ENCODE results near the gene MOB3B.

MOB3B gene

DNA sequence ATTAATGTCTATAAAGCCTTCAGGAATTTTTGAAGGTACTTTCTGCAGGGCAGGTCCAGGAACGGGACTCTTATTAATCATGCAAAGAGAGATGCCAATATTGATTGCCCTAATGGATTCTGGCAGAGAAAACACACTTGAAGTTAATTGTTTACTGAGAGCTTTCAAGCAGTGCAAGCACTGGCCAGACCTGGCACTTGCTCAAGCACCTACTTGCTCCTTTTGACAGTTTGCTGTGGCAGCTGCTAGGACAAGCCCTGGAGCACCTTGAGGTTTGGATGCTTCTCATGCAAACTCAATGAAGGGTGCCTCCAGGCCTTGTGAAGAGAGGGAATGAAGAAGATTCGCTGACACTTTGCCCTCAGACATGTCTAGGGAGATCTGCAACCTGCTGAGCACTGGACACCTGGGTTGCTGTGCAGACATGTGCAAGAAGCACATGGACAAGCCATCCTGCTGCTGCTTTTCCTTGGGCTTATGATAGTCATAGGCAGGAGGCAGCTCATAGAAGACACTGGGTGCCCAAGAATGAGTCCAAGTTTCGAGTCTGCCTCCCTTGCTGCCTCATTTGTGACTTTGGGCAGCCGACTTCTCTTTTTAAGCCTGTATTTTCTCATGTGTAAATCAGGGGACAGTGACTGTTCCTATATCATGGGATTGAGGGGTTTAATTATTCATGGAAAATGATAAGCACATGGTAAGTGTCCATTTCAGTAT is 143.8 kb downstream of the MOB3B start:
- no peak for DNase-seq

DNA sequence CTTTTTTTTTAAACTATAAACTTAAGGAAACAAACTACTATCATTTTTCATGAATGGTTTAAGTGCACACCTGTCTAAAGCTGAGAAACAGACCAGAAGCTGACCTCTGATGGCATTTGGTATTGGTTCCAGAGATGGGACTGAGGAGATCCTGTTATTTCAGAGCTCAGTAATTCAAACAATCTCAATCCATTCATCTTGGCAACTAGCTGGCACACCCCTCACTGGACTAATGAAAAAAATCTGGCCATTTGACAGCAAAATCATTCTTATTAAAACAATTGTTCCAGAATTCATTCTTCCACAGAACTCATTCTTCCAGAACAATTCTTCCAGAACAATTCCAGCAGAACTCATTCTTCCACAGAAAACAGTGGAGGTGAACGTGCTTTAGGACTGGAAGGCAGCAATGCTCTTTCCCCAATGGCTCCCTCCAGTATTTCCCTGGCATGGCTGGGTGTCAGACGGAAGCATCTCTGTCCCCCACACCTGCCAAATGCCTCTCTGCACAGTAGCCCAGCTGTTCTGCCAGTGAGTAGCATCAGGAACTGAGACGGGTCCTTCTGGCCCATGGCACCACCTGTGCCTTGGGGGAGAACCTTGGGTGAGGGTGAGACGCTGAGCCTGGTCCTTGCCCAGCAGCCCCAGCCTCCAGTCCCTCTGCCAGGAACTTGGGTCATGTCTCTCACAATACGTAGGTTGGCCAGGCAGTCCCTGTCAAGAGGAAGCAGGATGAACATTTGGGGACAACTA is 145.2 kb downstream of the MOB3B start:
- DNase-seq, result no peak

DNA sequence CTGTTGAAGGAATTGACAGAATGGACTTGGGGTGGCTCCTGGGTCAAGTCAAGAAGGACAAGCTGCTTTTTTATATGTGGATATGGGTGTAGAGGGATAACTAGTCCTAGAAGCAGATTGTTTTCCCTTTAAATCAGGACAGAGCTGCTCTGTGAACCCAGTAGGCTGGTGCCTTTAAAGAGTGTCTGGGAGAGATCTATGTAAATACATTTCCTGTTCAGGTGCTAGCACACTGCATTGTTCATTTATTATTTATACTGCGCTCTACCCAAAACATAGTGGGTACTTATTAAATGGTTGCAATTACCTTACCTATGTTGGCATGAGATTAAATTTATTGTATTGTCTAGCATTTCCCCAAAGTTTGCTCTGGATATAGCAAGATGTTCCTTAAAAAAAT is 146.1 kb downstream of the MOB3B start:
- no peak for DNase-seq

- no peak for DNase-seq
These were observed 146.6 kb downstream of the MOB3B start for GRCh38 chr9:27382975-27383374.

DNA sequence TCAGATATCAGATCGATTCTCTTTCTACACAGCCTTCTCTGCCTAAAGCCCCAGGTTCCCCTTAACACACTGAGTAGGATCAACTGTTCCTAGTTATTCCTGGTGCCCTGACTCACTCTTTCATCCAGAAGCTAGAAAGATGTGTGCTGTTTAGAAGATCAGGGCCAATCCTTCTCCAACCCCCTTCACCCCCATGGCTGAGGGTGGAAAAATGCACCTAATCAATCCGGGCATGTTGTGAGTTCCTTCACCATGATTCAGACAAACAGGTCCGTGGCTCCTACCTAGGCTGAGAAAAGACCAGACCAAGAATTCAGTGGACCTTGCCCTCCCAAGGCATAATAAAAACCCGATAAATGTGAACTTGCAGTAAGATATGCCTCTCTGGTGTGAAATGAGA is 147.3 kb downstream of the MOB3B start:
- DNase-seq, result no peak

GRCh38 chr9:27379311-27380251 is 150.0 kb downstream of the MOB3B start:
- no peak for DNase-seq

DNA sequence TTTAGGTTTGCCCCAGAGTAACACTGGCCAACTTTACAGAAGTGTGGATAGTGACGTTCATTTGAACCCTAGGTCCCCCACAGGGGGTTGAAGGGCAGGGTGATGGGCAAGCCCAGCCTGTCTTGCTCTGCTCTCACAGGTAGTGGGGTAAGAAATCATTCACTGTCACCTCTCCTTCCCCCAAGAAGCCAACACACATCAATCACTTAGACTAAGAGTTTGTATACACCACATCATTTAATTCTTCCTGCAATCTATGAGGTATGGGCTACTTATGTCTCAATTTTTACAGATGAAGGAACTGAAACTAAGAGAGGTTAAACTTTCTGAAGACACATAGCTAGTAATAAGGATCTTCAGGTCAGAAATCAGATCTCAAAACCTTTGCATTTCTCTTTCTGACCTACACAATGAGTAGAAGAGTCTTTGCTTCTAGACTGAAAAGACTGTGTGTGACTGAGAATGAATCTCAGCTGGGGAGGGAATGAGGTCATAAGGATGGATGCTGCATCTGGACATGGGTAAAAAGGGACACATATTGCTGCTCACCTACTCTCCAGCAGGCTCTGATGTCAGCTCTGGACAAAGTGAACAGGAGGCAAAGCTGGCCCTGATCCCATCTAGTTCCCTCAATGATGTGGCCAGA is 151.7 kb downstream of the MOB3B start:
- DNase-seq, result no peak

- no peak for DNase-seq
These were observed 152.3 kb downstream of the MOB3B start for GRCh38 chr9:27377147-27377807.

- DNase-seq, result no peak
These were observed 155.8 kb downstream of the MOB3B start for GRCh38 chr9:27373851-27374250.

DNA sequence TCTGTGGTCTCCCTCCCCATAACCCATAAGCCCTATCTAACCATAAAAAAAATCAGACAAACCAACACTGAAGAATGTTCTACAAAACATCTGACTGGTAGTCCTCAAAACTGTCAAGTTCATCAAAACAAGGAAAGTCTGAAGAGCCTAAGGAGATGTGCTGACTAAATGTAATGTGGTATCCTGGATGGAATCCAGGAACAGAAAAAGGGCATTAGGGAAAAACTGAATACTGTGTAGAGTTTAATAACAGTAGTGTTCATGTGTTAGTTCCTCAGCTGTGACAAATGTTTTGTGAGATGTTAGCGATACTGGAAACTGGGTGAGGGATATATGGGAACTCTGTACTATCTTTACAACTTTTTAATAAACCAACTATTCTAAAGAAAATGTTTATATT is 157.0 kb downstream of the MOB3B start:
- no peak for DNase-seq

DNA sequence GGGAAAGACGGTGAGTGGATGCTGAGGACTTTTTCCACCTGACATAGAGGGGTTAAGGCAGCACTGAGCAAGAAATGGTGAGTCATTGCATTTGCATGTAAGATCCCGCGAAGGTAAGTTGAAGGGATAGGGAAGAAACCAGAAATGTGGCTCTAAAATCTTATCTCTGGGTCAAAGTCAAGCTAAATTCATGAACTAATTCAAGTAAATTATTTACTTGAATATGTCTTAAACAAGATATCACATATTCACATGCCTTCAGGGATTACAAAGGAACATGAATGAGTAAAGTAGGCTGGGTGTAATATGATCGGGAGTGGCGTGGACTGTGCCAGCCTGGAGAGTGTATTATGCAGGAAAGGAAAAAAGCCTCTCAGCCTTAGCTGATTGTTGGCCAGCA is 158.2 kb downstream of the MOB3B start:
- DNase-seq, result no peak

DNA sequence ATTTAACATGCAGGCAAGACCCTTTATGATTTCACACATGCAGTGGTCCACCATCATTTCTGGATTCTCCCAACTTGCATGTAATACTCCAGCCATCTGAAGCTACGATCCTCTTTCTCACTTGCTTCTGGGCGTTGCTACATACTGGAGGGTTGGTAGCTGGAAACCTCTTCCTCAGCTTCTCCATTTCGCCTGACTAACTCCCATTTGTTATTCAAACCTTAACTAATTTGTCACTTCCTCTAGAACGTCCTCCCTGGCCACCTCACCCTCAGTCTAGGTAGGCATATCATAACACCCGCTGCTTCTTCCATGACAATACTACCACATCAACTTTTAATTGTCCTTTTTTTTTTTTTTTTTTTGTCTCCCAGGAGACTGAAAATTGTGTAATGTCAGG is 160.0 kb downstream of the MOB3B start:
- DNase-seq, result no peak

DNA sequence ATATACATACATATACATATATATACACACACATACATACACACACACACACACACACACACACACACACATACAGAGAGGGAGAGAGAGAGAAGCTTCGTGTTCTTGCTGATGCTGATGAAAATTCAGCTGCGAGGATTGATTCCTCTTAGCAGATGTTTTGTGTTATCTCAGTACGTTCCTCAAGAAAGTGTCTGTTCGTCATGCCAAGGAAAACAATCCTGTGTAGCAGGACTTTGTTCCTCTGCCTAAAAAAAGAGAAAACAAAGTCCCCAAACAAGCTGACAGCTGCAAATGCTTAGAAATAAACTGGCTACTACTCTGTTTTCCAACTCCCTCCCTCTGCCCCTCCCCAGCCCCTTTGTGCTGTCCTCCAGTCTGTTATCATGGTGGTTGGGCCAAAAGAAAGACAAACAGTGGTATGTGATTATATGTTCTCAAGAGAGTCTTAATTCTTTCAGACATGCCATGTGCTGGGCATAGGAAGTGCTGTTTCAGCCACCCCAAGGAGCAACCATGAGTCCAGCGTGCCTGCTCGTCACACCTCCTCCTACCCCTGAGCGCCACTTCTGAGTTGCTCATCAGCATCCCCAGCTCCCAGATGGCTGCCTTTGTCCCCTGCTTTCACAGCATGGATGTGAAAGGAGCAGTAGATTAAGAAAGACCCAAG is 161.2 kb downstream of the MOB3B start:
- no peak for DNase-seq

GRCh38 chr9:27367921-27368315 is 161.7 kb downstream of the MOB3B start:
- no peak for DNase-seq

DNA sequence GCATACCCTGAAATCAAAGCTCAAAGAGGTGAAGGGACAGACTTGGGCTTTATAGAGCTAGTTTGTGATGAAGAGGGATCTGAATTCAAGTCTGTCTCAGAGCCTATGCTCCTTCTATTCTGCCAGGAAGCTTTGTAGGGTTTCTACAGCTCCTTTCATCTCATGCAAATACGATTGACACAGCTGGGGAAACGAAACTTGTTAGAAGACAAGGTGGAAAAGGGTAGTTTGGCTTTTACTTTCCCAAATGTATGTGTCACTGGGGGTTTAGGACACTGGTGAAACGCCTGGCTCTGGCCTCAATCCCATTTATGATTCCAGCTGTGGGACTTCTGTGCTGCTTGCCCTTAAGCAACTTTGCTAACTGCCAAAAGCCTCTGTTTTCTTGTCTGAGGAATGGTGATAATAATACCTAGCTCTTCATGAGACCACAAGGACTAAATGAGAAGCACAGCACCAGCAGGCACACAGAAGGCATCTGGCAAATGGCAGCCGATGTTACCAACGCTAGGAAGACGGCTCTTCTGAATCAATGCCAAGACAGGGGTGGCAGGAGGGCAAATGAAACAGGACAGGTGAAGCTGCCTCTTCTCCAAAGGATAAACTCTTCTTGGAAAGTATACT is 162.3 kb downstream of the MOB3B start:
- no peak for DNase-seq

DNA sequence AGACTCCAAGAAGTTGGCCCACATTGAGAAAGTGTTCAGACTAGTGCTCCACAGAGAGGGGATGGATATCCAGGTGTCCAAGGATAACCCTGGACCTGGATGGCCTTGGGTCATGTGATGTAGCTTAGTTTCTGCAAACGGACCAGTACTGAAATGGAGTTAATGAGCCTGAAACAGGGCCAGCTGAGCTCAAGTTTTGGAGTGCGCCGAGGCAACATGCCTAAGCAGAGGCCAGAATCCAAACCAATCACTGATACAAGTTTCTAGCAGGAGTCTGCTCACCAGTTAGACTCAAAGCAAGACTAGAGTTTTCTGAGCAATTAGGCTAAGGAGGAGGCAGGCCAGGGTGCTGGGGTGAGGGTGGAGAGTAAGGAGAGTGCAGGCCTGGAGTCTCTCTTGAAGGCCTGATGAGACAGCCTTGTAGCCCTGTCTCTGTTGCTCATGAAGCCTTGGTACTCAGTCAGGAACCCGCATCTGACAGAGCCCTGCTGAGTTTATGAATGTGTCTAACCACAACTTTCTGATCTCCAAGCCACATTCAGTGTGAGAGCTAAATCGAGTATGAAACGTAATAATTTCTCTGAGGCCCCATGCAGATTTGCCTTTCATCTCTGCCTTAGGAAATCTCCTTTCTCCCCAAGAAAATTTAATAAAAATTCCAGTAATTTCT is 163.8 kb downstream of the MOB3B start:
- DNase-seq, result no peak

DNA sequence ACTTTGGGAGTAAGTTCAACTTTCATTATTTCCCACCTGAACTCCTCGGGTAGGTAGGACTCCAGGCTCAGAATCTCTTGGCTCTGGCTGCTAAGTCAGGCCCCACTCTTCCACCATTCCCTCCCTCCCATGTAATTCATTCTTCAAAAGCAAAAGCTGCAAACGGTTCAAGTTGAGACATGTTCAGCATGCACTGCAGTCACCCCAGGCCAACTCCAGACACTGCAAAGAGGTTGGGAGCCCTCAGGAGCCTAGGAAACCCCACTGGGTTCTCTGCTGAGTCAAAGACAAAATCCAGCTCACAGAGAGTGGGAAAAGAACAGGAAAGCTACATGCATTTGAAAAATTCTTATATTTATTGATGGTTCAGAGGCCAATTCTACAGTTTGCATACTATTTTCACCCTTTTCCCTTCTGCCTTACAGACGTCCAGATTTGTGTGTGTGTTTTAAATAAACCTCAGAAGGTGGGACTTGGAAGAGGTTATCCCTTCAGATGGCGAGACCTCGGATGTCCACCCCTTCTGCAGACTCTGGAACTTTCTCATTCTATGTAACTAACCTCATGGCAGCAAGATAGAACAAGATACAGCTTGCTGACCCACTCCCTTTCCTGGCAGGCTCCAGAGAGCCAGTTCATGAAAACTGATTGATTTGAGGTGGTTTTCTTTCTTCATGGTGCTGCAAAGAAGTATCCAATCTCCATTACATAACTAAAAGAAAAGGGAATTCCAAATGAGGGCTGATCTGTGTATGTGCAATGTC is 167.0 kb downstream of the MOB3B start:
- no peak for DNase-seq

GRCh38 chr9:27361492-27361891 is 168.1 kb downstream of the MOB3B start:
- DNase-seq, result no peak

DNA sequence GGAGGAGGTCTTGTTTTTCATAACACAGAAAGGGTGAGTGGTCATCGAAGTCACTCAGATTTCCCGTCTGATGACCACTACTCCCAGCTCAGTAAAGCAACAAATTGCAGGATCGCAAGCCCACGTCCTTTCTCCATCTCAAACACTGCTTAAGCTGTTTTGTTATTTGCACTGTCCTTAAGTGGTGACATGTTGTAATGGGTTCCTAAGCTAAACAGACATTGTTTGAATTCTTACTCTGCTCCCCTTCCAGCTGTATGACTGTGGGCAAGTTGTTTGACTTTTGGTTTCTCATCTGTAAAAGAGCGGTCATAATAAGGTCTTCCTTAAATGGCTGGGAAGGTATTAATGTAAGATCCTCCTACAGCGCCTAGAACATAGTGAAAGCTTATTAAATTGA is 169.9 kb downstream of the MOB3B start:
- no peak for DNase-seq

DNA sequence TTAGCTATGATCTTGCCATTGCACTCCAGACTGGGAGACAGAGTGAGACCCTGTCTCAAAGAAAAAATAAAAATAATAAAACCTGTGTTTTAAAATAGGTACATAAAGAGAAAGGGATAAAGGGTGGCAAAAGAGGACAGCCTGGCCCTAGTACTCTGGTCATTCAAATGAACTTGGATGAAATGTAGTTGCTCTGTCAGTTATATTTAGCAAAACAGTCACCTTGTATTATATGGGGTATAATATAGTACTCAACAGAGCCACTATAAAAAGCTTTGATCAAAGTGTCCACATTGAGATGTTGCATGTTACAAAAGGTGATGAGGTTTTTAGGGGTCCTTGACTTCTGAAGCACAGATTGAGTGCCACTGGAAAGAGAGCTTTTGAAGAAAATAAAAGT is 171.6 kb downstream of the MOB3B start:
- no peak for DNase-seq
